ENCODE measurements around the gene ESR2.
"Not testable (repeated sequence)": the region's sequence is repeated elsewhere in the genome, so short reads cannot be mapped to it uniquely, and the experiment has no call there.

The ESR2 gene

DNA sequence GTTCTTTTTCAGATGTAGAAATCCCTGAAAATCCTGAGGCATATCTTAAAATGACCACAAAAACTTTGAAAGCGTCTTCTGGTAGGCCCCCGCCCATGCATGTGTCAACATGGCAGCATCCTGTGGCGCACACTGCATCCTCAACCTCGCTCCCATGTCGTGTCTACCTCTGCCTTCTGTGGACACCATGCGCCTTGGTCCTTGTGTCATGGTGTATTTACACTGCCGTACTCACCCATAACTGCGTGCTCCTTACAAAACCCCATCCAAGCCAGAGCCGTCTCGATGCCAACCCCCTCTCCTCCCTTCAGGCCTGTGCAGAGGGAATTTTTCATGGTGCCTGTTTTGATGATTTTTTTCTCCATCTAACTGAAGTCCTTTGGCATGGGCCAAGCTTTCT, 78.9 kb downstream of the ESR2 start:
- no peaks in the 10 kb centered on the region for H3K79me2 ChIP-seq
- TF ChIP-seq CTCF (IDR thresholded peaks at IDR 0.05), result no peak
- peak overlapping the region; percentile 76 for H3K4me2 ChIP-seq (ENCODE audit: low read length)
- H3K4me1 ChIP-seq, result peaks cover 22% of the 10 kb centered on the region
- H3K27me3 ChIP-seq (ENCODE audit: control insufficient read depth, insufficient read depth, low read length), result no peaks in the 10 kb centered on the region
- no peaks in the 10 kb centered on the region for H3K9me3 ChIP-seq (ENCODE audit: control insufficient read depth, low read length)
- H3K9ac ChIP-seq, result no peak overlapping the region
- H2AFZ ChIP-seq, result no peak overlapping the region
- peak overlapping the region; percentile 73 for H3K27ac ChIP-seq
- H3K36me3 ChIP-seq (ENCODE audit: control insufficient read depth, insufficient read depth, low read length), result no peaks in the 10 kb centered on the region
- no peak overlapping the region for H3K4me3 ChIP-seq (ENCODE audit: low read depth, low read length)

- Histone ChIP-seq H3K79me2 (no peaks in the 10 kb centered on the region), H3K4me1 (peaks cover 22% of the 10 kb centered on the region), H2AFZ (peak overlapping the region; percentile 20), H3K4me2 (ENCODE audit: low read length) (peak overlapping the region; percentile 76), H3K4me3 (ENCODE audit: low read depth, low read length) (peak overlapping the region; percentile 62), H3K27ac (peak overlapping the region; percentile 73), H3K27me3 (ENCODE audit: control insufficient read depth, insufficient read depth, low read length) (no peaks in the 10 kb centered on the region), H3K9me3 (ENCODE audit: control insufficient read depth, low read length) (no peaks in the 10 kb centered on the region), H3K9ac (no peak overlapping the region), H3K36me3 (ENCODE audit: control insufficient read depth, insufficient read depth, low read length) (no peaks in the 10 kb centered on the region)
- no peak for TF ChIP-seq CTCF (IDR thresholded peaks at IDR 0.05)
Measured at GRCh38 chr14:64213853-64214570, 80.2 kb downstream of the ESR2 start.

GRCh38 chr14:64213086-64213485, 81.1 kb downstream of the ESR2 start:
- peak overlapping the region; percentile 73 for H3K27ac ChIP-seq
- no peak overlapping the region for H2AFZ ChIP-seq
- H3K4me3 ChIP-seq (ENCODE audit: low read depth, low read length), result peak overlapping the region; percentile 62
- no peaks in the 10 kb centered on the region for H3K36me3 ChIP-seq (ENCODE audit: control insufficient read depth, insufficient read depth, low read length)
- no peaks in the 10 kb centered on the region for H3K9me3 ChIP-seq (ENCODE audit: control insufficient read depth, low read length)
- no peak for TF ChIP-seq CTCF (IDR thresholded peaks at IDR 0.05)
- H3K4me1 ChIP-seq, result peaks cover 22% of the 10 kb centered on the region
- no peaks in the 10 kb centered on the region for H3K79me2 ChIP-seq
- no peak overlapping the region for H3K9ac ChIP-seq
- peak overlapping the region; percentile 76 for H3K4me2 ChIP-seq (ENCODE audit: low read length)
- H3K27me3 ChIP-seq (ENCODE audit: control insufficient read depth, insufficient read depth, low read length), result no peaks in the 10 kb centered on the region

DNA sequence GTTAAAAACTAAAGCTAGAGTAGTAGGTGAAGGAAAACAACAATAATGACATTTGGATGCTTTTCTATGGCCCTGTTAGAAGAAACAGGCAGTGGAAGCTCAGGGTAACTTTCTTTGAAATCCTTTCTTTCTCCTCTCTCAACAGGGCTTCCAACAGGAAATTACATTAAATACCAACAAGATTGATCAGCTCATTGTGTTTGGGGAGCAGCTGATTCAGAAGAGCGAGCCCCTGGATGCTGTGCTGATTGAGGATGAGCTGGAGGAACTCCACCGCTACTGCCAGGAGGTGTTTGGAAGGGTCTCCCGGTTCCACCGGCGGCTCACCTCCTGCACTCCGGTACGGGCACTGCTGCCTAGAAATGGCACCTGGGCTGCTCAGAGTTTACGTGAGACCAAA, 81.5 kb downstream of the ESR2 start:
- no peak overlapping the region for H3K9ac ChIP-seq
- no peak overlapping the region for H2AFZ ChIP-seq
- no peaks in the 10 kb centered on the region for H3K9me3 ChIP-seq (ENCODE audit: control insufficient read depth, low read length)
- H3K4me1 ChIP-seq, result peaks cover 22% of the 10 kb centered on the region
- peak overlapping the region; percentile 73 for H3K27ac ChIP-seq
- H3K4me2 ChIP-seq (ENCODE audit: low read length), result peak overlapping the region; percentile 76
- H3K4me3 ChIP-seq (ENCODE audit: low read depth, low read length), result no peak overlapping the region
- no peaks in the 10 kb centered on the region for H3K36me3 ChIP-seq (ENCODE audit: control insufficient read depth, insufficient read depth, low read length)
- no peaks in the 10 kb centered on the region for H3K27me3 ChIP-seq (ENCODE audit: control insufficient read depth, insufficient read depth, low read length)
- no peak for TF ChIP-seq CTCF (IDR thresholded peaks at IDR 0.05)
- H3K79me2 ChIP-seq, result no peaks in the 10 kb centered on the region

GRCh38 chr14:64210912-64211311, 83.3 kb downstream of the ESR2 start:
- H3K9me3 ChIP-seq (ENCODE audit: control insufficient read depth, low read length), result not testable (repeated sequence)

More at GRCh38 chr14:64210912-64211311, 83.3 kb downstream of the ESR2 start:
- H3K4me3 ChIP-seq (ENCODE audit: low read depth, low read length); H2AFZ ChIP-seq; H3K27me3 ChIP-seq (ENCODE audit: control insufficient read depth, insufficient read depth, low read length); H3K4me1 ChIP-seq; H3K79me2 ChIP-seq; H3K27ac ChIP-seq; H3K36me3 ChIP-seq (ENCODE audit: control insufficient read depth, insufficient read depth, low read length); H3K9ac ChIP-seq; H3K4me2 ChIP-seq (ENCODE audit: low read length): not testable (repeated sequence)
